OCI-LY7 (cell line): ENCODE data around the gene POLR2E. TPM values are rescaled to one million over a fixed set of nuclear protein-coding genes. Genes with fewer than 3 reads are reported as not detected.

Source experiments
- BruUV-seq: library from RNA; stranded (reverse); fragments of 400-500 nt; replicated peaks from 2 replicates; lab custom pipeline; 2021; lab: Mats Ljungman, UMichigan
- CTCF ChIA-PET: fragments of 300-600 bp; sonication (Branson Sonifier 250); formaldehyde crosslinking; loops from one replicate; lab custom pipeline; 2022; ENCODE audit warnings: antibody characterized with exemption; ENCODE audit not compliant: unreplicated experiment; lab: Charles Lee
- POLR2A ChIA-PET: fragments of 300-600 bp; sonication (Branson Sonifier 250); formaldehyde crosslinking; loops from one replicate; lab custom pipeline; 2022; ENCODE audit warnings: antibody characterized with exemption; lab: Charles Lee
- DNase-seq: peaks from one replicate; pipeline ENCODE4 v3.0.0-alpha.2; 2015; ENCODE audit warnings: low spot score
- H2AFZ ChIP-seq: fragments of 200-600 bp; sonication (generic), shearing (Covaris generic); 2 replicates; pipeline ENCODE4 v1.6.1; 2014; ENCODE audit warnings: mild to moderate bottlenecking, antibody characterized with exemption, low read length, moderate library complexity
- H3K27ac ChIP-seq: fragments of 200-600 bp; sonication (generic); 2 replicates; pipeline ENCODE4 v1.5.1; 2014; ENCODE audit warnings: mixed run types, low read depth, mild to moderate bottlenecking, moderate library complexity, low read length, inconsistent platforms; ENCODE audit not compliant: poor library complexity, severe bottlenecking
- H3K36me3 ChIP-seq: fragments of 200-600 bp; sonication (generic); 2 replicates; pipeline ENCODE4 v1.6.1; 2014; ENCODE audit warnings: mild to moderate bottlenecking, antibody characterized with exemption, low read length, moderate library complexity, mixed read lengths; ENCODE audit not compliant: insufficient read depth
- H3K4me1 ChIP-seq: fragments of 200-600 bp; sonication (generic); 2 replicates; pipeline ENCODE4 v1.5.1; 2014; ENCODE audit warnings: mild to moderate bottlenecking, low read length; ENCODE audit not compliant: insufficient read depth, poor library complexity, severe bottlenecking
- H3K4me2 ChIP-seq: fragments of 200-600 bp; sonication (generic); 2 replicates; pipeline ENCODE4 v1.6.1; 2014; ENCODE audit warnings: mild to moderate bottlenecking, low read length
- H3K4me3 ChIP-seq: fragments of 200-600 bp; sonication (generic); 2 replicates; pipeline ENCODE4 v1.5.1; 2014; ENCODE audit warnings: mild to moderate bottlenecking, low read depth, low read length; ENCODE audit not compliant: poor library complexity, severe bottlenecking
- H3K79me2 ChIP-seq: fragments of 200-600 bp; sonication (generic); 2 replicates; pipeline ENCODE4 v1.6.1; 2016; ENCODE audit warnings: low read depth, mild to moderate bottlenecking, low read length, moderate library complexity, mixed read lengths; ENCODE audit not compliant: insufficient read depth
- H3K9me2 ChIP-seq: fragments of 200-600 bp; sonication (generic); 2 replicates; pipeline ENCODE4 v1.6.1; 2016; ENCODE audit warnings: mild to moderate bottlenecking, low read length, mixed read lengths; ENCODE audit not compliant: insufficient read depth
- H3K9me3 ChIP-seq: fragments of 200-600 bp; sonication (generic); 2 replicates; pipeline ENCODE4 v1.6.1; 2014; ENCODE audit warnings: mild to moderate bottlenecking, mixed run types, low read length, mixed read lengths
- H4K20me1 ChIP-seq: fragments of 200-600 bp; sonication (generic); 2 replicates; pipeline ENCODE4 v1.6.1; 2014; ENCODE audit warnings: mild to moderate bottlenecking, antibody characterized with exemption, low read length, moderate library complexity, mixed read lengths; ENCODE audit not compliant: insufficient read depth
- EZH2phosphoT487 ChIP-seq: fragments of 200-600 bp; sonication (generic); IDR thresholded peaks from 2 replicates; pipeline ENCODE4 v1.6.1; 2018; ENCODE audit warnings: low read depth, borderline replicate concordance, mild to moderate bottlenecking, mixed run types, antibody characterized with exemption, low read length, moderate library complexity, mixed read lengths
- intact Hi-C: fragments of 100-400 bp; cut with micrococcal nuclease; formaldehyde crosslinking; loops from one replicate; pipeline ENCODE4 v1.10.0; 2022; ENCODE audit not compliant: unreplicated experiment
- total RNA-seq, 2 experiments: library from RNA; depleted of rRNA in 1 of 2; stranded (reverse); fragments of >200 nt in 1 of 2; shearing (Covaris generic) in 1 of 2; gene quantifications; 2 replicates each; pipeline ENCODE4 v1.2.3, GENCODE V29; 2014 to 2022
- TF ChIP-seq, protein P1 (sequence below): fragments of 200-600 bp; sonication (generic); conservative IDR thresholded peaks from 2 replicates; pipeline ENCODE4 v1.5.1; 2014; ENCODE audit warnings: mild to moderate bottlenecking, antibody characterized with exemption, low read length, moderate library complexity, mixed read lengths

Gene POLR2E
- total RNA-seq, 2 experiments from 2014 or later: 153 to 193 TPM

DNA sequence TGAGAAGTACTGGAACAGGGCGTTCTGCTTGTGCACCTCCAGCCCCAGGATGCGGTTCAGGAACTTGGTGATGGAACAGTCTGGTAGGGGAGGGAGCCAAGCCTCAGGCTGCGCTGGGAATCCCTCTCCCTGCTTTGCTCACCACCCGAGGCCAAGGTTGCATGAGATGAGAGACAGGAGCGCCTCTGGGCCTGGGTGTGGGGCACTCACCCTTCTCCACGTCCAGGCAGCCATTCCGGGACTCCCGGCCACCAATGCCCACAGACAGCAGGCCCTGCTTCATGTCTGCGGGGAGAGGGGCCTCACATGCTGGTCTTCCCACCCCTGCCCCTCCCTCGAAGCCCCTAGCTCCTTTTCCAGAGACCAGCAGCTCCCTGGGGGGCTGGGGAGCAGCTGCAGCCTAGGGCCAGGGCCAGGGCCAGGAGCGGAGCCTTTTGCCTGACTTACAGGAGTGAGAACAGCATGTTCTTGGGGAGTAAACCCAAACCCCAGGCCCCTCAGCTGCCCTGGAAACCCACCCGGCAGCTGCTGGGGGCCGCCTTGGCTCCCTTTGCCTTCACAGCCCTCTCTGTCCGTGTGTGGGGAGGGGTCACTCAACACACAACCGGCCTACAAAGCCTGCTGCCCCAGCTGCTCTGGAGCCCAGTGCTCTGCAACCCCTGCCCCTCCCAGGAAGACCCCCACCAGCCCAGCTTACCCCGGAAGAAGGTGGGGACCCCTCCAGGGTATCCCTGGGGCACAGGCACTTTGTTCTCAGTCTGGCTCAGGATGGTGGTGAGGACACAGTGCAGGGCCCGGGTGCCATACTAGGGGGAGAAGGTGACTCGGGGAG, 15.8 kb upstream of the POLR2E start:
- no peak overlapping the region for H3K4me2 ChIP-seq
- intact Hi-C loops: loop anchor here (5.0 kb wide), 1 partner anchor 81 kb away; no protein-coding TSS in a partner anchor
- DNase-seq: no peak
- no peak overlapping the region for H3K4me3 ChIP-seq
- no TSS peak for BruUV-seq
- no peak overlapping the region for H3K27ac ChIP-seq
- peaks cover 18% of the 10 kb centered on the region for H3K4me1 ChIP-seq
- no peaks in the 10 kb centered on the region for H3K9me2 ChIP-seq
- ChIA-PET CTCF (no interaction called here), POLR2A (no interaction called here)
- 0 out of 2 replicates have a peak, but pooled peaks cover 3% of the 10 kb centered on the region for H4K20me1 ChIP-seq
- H3K79me2 ChIP-seq: no peaks in the 10 kb centered on the region
- H3K36me3 ChIP-seq: peaks cover 36% of the 10 kb centered on the region
- H2AFZ ChIP-seq: no peak overlapping the region
- TF ChIP-seq EZH2phosphoT487: no peak
- TF ChIP-seq, protein P1, sequence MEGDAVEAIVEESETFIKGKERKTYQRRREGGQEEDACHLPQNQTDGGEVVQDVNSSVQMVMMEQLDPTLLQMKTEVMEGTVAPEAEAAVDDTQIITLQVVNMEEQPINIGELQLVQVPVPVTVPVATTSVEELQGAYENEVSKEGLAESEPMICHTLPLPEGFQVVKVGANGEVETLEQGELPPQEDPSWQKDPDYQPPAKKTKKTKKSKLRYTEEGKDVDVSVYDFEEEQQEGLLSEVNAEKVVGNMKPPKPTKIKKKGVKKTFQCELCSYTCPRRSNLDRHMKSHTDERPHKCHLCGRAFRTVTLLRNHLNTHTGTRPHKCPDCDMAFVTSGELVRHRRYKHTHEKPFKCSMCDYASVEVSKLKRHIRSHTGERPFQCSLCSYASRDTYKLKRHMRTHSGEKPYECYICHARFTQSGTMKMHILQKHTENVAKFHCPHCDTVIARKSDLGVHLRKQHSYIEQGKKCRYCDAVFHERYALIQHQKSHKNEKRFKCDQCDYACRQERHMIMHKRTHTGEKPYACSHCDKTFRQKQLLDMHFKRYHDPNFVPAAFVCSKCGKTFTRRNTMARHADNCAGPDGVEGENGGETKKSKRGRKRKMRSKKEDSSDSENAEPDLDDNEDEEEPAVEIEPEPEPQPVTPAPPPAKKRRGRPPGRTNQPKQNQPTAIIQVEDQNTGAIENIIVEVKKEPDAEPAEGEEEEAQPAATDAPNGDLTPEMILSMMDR: no peak
- no peaks in the 10 kb centered on the region for H3K9me3 ChIP-seq

DNA sequence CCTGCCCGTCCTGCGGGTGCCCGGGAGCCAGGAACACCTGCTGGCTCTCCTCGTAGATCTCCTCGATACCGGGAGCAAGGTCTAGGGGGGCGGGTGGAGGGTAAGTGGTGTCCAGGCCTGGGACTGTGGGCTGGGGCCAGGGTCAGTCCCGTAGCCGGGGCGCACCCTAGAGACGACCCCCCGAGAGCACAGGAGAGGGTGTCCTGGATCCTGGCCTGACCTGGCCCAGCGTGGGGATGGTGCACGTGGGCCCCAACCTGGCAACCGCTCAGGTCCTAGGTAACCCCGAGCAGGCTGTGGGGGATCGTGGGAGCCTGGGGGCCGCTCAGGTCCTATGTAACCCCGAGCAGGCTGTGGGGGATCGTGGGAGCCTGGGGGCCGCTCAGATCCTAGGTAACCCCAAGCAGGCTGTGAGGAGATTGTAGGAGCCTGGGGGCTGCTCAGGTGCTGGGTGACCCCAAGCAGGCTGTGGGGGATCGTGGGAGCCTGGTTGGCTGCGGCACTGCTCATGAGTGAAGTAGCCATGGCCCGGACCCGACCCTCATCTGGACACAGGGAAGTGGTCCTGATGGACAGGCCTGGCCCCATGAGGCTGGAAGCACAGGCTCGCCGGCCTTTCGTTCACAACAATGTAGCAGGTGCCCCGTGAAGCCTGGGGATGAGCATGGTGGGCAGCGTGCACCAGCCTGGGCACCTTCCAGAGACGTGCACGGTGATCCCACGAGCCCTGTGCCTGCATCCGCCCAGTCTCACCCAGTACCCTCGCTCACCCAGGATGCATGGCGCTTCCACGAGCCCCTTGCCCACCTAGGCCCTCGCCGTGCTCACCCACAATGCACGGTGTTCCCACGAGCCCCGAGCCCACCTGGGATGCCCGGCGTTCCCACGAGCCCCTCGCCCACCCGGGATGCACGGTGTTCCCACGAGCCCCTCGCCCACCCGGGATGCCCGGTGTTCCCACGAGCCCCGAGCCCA, 14.8 kb upstream of the POLR2E start:
- H3K27ac ChIP-seq: no peak overlapping the region
- H3K4me1 ChIP-seq: peaks cover 21% of the 10 kb centered on the region
- no TSS peak for BruUV-seq
- no peak overlapping the region for H2AFZ ChIP-seq
- peaks cover 6% of the 10 kb centered on the region; the same call in 1 of the 2 replicates for H4K20me1 ChIP-seq
- no peaks in the 10 kb centered on the region for H3K9me3 ChIP-seq
- intact Hi-C loops: loop anchor here (5.0 kb wide), 1 partner anchor 82 kb away; no protein-coding TSS in a partner anchor
- H3K9me2 ChIP-seq: no peaks in the 10 kb centered on the region
- no peak overlapping the region for H3K4me3 ChIP-seq
- peaks cover 39% of the 10 kb centered on the region for H3K36me3 ChIP-seq
- ChIA-PET POLR2A (no interaction called here), CTCF (no interaction called here)
- no peak overlapping the region for H3K4me2 ChIP-seq
- no peak for TF ChIP-seq EZH2phosphoT487
- TF ChIP-seq, protein P1: no peak
- H3K79me2 ChIP-seq: no peaks in the 10 kb centered on the region
- DNase-seq: no peak
